GM18861 (cell line): ENCODE results near the gene SERPINE1.
"Not testable (repeated sequence)": the region's sequence is repeated elsewhere in the genome, so short reads cannot be mapped to it uniquely, and the experiment has no call there.

Experiments used
- ATAC-seq: cut with Tn5 transposase; IDR thresholded peaks from one replicate; pipeline ENCODE4 v1.9.1; 2021; ENCODE audit not compliant: unreplicated experiment

SERPINE1 gene

DNA sequence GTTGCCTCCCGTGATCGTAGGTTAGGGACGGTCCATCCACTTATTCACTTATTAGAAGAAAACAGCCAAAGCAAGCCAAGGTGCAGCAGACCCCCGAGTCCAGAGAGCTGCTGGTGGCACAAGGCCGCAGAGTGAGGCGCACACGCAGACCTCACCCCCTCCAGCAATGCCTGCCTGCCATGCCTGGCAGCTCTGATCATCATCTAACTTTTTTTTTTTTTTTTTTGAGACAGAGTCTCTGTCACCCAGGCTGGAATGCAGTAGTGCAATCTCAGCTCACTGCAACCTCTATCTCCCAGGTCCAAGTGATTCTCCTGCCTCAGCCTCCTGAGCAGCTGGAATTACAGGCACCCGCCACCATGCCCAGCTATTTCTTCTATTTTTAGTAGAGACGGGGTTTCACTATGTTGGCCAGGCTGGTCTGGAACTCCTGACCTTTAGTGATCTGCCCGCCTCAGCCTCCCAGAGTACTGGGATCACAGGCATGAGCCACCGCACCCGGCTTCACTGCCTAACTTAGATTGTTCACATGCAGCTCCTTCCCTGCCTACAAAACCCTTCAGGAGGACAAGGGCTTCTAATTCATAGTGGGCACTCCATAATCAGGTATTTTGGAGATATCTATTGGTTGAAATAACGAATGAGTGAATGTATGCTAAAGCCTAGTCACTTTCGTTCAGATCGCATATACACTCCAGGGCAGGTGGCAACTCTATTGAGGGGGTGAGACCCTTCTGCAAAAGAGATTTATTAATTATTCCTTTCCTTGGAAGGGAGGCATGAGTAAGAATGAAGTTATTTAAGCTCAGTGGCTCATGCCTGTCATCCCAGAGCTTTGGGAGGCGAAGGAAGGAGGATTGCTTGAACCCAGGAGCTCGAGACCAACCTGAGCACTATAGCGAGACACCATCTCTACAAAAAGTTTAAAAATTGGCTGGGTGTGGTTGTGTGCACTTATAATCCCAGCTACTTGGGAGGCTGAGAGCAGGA lies 25.8 kb upstream of the SERPINE1 start:
- ATAC-seq = no peak

DNA sequence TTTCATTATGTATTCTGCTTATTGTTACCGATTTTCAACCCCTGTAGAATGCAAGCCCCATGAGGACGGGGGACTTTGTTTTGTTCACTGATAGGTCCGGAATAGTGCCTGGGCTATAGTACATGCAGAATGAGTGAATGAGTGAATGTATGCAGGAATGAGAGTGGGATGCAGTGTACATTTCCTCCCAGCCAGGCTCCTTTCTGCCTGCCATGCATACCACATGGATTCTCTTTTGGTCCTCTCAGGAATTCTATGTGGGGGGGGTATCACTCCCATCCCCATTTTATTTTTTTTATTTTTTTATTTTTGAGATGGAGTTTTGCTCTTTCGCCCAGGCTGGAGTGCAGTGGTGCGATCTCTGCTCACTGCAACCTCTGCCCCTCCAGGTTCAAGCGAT lies 24.9 kb upstream of the SERPINE1 start:
- no peak for ATAC-seq

DNA sequence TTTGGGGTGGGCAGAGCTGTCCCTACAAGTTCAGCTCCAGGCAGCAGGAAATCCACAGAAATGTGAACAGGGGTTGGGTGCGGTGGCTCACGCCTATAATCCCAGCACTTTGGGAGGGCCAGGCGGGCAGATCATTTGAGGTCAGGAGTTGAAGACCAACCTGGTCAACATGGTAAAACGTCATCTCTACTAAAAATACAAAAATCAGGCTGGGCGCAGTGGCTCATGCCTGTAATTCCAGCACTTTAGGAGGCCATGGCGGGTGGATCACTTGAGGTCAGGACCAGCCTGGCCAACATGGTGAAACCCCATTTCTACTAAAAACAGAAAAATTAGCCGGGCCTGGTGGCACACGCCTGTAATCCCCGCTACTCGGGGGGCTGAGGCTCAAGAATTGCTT lies 23.2 kb upstream of the SERPINE1 start:
- not testable (repeated sequence) for ATAC-seq

DNA sequence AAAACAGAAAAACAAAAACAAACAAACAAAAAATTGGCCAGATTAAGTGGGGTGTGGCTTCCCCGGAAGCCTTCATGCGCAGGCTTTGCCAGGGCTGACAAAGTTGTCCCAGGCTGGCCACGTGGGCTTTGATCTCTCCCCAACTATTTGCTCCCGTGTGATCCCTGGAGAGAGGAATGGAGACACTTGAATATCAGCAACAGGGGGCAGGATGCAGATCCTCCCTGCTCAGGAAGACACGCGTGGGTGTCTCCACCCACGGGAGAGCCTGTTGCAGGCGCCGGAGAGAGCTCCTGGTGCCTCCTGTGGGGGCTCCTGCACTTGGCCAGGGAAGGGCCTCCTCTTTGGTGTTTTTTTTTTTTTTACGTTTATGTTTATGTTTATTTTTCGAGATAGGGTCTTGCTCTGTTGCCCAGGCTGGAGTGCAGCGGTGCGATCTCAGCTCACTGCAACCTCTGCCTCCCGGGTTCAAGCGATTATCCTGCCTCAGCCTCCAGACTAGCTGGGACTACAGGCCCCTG lies 22.7 kb upstream of the SERPINE1 start:
- ATAC-seq = no peak

DNA sequence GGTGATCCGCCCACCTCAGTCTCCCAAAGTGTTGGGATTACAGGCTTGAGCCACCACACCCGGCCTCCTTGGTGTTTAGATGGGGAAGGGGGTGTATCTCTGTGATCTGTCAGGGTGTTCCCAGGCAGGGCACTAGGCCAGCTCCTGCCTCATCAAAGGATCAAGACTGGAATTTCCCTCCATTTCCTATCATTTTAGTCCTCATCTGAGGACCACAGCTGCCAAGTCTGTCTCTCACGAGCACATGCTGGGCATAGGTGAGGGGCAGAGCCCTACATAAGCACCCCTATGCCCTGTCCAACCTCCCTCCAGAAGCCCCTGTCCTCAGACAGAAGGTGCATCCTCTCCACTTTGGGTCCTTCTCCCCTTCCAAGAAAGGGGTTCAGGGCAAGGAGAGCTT lies 22.1 kb upstream of the SERPINE1 start:
- ATAC-seq = no peak

DNA sequence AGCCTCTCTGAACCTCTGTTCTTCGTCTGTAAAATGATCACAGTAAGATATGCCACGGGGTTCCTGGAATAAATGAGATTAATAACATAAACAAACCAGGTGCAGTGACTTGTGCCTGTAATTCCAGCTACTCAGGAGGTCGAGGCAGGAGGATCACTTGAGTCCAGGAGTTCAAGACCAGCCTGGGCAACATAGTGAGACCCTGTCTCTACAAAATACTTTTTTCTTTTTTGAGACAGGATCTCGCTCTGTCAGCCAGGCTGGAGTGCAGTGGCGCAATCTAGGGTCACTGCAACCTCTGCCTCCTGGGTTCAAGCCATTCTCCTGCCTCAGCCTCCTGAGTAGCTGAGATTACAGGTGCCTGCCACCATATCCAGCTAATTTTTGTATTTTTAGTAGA lies 21.7 kb upstream of the SERPINE1 start:
- not testable (repeated sequence) for ATAC-seq

DNA sequence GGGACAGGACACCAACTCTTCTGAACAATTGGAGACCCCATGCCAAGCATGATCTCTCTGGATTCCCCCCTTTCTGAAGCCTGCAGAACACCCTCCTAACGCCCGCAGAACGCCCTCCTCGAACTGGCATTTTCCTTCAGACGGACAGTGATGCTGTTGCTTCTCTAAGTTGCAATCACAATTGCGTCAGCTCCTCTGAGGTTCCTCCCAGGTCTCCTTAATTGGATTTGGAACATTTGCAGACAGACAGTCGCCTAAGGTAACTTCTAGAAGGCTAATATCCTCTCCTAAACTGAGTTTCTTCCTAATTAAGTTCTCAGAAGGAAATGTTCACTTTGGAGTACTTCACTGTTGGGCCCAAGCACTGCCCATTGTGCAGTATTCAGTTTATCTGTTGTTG lies 20.5 kb upstream of the SERPINE1 start:
- no peak for ATAC-seq

DNA sequence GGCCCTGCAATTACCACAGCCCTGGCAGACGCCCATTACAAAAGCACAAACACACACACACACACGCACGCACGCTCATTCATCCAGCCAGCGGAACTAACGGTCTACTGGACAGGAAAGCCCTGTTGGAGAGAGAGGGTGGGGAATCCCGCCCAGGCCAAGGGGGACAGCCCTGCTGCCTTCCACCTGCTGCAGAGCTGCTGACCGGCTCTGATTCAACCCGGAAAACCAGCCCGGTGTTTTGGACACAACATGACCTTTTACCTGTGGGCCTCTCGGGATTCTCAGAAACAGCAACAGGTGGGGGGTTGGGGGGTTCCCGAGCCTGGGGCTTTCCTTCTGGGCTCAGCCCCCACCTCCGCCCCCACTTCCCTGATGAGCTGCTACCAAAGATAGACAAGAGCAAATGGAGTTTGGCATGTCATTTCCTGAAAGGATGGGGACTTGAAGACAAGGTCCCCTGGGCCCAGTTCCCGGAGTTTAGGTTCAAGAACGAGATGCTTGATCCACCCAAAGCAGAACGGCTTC lies 18.5 kb upstream of the SERPINE1 start:
- ATAC-seq = no peak

DNA sequence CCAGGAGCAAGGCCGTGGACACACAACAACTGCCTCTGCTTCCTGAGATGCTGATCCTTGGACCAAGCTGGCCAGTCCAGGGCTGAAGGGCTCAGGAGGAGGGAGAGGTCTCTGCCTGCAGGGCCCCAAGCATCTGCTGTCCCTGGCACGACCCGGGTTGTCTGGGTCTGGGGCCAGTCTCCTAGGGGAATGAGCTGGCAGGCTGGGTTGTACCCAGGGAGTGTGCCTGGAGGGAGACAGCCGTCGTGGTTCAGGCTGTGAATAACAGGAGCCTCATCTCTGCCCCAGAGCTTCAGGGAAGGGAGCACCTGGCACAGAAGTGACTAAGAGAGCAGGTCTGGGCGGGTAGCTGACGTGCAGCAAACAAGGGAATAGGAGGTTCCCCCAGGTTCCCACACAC lies 17.9 kb upstream of the SERPINE1 start:
- ATAC-seq = no peak

DNA sequence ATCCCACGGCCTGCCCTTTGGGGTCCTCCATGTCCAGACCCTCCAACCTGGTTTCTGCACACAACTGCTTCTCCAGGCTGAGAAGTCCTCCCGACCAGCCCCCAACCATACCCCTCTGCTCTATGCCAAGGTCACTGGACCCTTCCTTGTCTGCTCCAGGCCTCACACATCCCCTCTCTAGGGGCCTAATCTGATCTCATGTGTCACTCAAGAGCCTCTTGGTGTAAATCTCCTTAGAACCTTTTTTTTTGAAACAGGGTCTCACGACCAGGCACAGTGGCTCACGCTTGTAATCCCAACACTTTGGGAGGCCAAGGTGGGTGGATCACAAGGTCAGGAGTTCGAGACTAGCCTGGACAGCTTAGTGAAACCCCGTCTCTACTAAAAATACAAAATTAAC lies 17.5 kb upstream of the SERPINE1 start:
- no peak for ATAC-seq

DNA sequence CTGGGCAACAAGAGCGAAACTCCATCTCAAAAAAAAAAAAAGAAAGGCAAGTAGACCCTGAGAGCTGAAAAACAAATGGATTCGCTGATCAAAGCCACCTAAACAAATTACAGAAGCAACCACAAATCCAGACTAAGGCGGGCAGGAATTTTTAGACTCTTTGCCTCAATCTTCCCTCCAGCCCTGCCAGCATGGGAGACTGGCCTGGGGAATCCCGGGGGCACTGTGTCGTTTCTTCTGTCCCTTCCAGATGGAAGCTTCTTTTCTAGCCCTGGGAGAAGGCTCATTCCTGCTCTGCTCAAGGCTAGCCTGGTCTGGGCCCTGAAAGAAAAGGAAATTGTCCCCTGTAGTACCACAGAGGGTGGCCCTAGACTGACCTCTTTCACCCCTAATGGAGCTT lies 15.6 kb upstream of the SERPINE1 start:
- ATAC-seq = no peak

DNA sequence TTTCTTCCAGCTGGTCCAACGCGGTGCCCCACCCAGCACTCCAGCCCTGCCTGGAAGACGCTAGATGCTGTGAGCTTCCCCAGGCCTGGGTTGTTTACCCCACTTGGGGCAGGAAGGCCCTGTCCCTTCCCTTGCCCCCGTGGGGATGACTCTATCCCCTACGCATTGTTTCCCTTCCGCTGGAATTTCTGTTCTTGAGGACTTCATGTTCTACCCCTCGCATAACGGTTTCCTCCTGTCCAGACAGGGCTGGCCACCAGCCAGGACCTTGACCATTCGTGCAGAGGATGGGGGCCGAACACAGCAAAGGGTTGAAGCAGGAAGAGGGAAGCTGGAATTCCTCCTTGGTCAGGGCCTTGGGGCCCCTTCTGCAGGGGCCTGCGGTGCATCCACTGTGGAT lies 14.7 kb upstream of the SERPINE1 start:
- no peak for ATAC-seq

DNA sequence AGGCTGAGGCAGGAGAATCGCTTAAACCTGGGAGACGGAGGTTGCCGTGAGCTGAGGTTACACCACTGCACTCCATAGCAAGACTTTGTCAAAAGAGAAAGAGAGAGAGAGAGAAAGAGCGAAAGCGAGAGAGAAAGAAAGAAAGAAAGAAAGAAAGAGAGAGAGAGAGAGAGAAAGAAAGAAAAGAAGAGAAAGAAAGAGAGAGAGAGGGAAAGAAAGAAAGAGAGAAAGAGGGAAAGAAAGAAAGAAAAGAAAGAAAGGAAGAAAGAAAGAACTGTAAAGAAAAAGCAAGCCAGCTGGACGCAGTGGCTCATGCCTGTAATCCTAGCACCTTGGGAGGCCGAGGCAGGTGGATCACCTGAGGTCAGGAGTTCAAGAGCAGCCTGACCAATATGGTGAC lies 13.8 kb upstream of the SERPINE1 start:
- ATAC-seq = not testable (repeated sequence)

DNA sequence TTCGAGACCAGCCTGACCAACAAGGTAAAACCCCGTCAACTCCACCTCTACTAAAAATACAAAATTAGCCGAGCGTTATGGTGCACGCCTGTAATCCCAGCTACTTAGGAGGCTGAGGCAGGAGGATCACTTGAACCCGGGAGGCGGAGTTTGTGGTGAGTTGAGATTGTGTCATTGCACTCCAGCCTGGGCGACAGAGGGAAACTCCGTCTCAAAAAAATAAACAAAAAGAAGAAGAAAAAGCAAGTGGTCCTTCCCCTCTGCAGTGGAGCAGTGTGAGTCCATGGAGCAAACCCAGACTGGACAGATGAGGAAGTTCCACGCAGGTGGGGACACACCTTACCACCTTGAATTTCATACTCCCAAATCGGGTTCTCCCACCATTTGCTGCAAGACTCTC lies 13.1 kb upstream of the SERPINE1 start:
- no peak for ATAC-seq

DNA sequence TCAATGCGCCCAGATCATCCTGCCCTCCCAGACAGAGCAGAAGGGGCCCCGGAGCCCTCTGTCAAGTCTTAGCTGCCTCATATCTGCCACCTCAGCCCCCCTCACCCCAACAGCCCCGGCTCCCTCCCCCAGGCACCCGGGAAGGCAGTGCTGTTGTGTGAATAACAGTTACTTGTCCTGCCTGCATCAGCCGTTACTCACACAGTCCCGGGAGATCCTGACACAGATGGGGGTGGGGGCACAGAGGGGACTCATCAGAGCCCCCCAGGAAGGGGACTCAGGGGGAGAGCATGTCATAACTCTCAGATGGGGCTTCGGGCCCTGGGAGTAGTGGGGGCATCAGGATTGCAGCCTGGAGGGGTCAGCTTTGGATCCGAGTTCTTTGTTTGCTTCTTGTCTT lies 12.4 kb upstream of the SERPINE1 start:
- ATAC-seq = no peak

DNA sequence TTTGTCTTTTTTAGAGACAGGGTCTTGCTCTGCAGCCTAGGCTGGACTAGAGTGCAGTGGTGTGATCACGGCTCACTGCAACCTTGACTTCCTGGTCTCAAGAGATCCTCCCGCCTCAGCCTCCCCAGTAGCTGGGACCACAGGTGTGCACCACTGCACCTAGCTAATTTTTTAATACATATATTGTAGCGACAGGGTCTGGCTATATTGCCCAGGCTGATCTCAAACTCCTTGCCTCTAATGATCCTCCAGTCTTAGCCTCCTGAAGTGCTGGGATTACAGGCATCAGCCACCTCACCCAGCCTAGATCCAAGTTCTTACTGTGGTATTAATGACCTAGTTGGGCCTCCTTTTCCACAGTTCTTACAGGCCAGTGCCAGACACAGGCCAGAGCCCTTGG lies 11.7 kb upstream of the SERPINE1 start:
- ATAC-seq = no peak

DNA sequence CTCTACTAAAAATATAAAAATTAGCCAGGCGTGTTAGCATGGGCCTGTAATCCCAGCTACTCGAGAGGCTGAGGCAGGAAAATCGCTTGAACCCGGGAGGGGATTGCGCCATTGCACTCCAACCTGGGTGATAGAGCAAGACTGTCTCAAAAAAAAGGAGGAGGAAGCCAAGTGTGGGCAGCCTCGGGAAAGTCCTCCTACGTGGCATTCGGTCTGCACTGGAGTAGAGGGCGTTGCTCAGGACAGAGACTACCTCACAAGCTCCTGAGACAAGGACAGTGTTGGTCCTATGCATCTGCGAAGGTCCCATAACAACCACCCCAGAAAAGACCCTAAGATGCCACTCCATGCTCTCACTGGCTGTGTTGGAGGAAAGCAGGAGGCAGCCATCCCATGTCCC lies 10.0 kb upstream of the SERPINE1 start:
- ATAC-seq = no peak

DNA sequence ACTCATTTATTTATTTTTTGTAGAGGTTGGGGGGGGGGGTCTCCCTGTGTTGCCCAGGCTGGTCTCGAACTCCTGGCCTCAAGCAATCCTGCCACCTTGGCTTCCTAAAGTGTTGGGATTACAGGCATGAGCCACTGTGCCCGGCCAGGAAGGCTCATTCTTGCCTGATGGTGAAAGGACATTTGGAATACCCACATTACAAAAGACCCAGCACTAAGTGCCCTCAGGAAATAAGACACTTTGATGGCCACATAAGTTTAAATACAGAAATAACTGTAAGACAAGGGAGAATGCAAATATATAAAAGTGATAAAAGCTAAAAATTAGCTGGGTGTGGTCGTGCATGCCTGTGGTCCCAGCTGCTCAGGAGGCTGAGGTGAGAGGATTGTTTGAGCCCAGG lies 8.0 kb upstream of the SERPINE1 start:
- no peak for ATAC-seq

DNA sequence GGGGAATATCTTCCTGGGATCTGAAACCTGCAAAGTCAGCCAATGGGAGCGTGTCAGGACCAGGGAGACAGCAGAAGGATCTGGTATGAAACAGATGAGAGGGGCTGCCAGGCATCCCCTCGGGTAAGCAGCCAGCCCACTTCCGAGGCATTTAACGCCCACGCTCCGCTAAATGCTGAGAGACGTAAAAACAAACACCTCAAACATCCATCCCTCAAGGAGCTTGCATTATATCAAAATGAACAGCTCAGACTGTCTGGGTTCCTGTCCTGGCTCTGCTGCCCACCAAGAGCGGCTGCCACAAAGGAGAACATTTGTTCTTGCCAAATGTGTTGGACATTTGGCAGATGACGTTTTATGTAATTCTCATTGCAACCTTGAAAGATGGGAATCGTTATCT lies 7.0 kb upstream of the SERPINE1 start:
- no peak for ATAC-seq

DNA sequence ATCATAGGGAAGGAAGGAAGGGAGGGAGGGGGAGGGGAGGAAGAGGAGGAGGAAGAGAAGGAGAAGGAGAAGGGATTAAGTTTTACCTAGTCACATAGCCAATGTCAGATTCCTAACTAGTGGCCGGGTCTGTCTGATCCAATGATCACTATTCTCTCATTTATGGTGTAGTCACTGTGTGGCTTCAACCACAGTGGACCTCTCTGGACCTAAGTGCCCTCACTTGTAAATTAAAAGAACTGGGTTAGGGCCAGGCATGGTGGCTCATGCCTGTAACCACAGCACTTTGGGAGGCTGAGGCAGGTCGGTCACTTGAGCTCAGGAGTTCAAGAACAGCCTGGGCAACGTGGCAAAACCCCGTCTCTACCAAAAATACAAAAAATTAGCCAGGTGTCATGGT lies 6.6 kb upstream of the SERPINE1 start:
- ATAC-seq = no peak

DNA sequence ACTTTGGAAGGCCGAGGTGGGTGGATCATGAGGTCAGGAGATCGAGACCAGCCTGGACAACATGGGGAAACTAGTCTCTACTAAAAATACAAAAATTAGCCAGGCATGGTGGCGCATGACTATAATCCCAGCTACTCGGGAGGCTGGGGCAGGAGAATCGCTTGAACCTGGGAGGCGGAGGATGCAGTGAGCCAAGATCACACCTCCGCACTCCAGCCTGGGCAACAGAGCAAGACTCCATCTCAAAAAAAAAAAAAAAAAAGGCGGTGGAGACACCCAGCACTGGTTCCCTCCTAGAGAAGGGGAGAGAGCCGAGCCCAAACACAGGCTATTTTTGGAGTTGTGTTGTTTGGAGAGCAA lies 5.3 kb upstream of the SERPINE1 start:
- not testable (repeated sequence) for ATAC-seq
